ENCODE results near the gene LNX1.
"Not testable (repeated sequence)": the region's sequence is repeated elsewhere in the genome, so short reads cannot be mapped to it uniquely, and the experiment has no call there.

Gene LNX1

GRCh38 chr4:53463340-53463739 is 127.9 kb downstream of the LNX1 start:
- DNase-seq (ENCODE audit: low read depth in 2 of 2), result no peak

GRCh38 chr4:53461244-53461643 is 130.0 kb downstream of the LNX1 start:
- DNase-seq (ENCODE audit: low read depth in 2 of 2), result no peak

- DNase-seq (ENCODE audit: low read depth in 2 of 2), result no peak
Observed at GRCh38 chr4:53459548-53459947, 131.7 kb downstream of the LNX1 start.

DNA sequence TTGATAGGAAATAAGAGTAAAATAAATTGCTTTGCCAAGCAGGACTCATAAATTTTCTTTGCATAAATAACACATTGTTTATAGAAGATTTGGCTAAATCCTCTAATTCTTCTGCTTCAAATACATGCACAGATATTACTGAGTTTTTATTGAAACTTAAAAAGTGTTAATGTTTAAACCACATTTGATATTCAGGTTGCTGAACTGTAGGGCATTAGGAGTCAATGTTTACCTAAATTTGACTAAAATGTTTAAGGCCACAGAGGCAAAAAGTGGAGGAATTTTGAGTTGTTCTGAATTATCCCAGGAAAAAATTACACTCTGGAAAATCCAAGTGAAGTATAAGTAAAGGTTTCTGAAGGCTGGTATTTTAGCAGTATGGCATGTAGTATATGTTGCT is 135.1 kb downstream of the LNX1 start:
- no peak for DNase-seq (ENCODE audit: low read depth in 2 of 2)

DNA sequence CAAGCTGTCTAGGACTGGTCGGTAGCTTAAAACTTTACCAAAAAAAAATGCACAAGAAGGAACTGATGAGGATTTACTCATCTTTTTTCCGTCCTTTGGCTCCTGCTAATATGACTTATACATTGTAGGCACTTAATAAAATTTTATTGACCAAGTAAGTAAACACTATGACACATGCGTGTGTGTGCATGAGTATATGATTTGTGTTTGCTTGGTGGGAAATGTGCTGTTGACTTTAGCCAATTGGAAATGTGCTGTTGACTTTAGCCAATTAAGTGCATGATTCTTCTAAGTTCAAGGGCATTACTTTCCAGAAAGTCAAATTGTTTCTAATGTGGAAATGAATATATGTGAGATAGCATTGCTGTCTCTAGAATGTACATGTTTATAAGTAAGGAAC is 135.5 kb downstream of the LNX1 start:
- no peak for DNase-seq (ENCODE audit: low read depth in 2 of 2)

- no peak for DNase-seq (ENCODE audit: low read depth in 2 of 2)
Observed at GRCh38 chr4:53453385-53453784, 137.9 kb downstream of the LNX1 start.

DNA sequence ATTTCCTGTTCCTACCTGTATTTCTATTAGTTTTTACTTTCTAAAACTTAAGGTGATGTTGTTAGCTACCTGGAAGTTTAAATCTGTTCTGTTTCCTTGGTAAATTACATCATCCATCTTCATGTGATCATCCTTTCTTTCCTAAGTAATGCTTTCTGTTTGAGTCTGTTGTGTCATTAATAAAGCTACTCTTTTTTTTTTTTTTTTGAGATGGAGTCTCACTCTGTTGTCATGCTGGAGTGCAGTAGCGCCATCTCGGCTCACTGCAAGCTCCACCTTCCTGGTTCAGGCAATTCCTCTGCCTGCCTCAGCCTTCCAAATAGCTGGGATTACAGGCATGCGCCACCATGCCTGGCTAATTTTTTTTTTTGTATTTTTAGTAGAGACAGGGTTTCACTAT is 140.5 kb downstream of the LNX1 start:
- DNase-seq (ENCODE audit: low read depth in 2 of 2), result no peak

GRCh38 chr4:53444954-53445353 is 146.3 kb downstream of the LNX1 start:
- no peak for DNase-seq (ENCODE audit: low read depth in 2 of 2)

GRCh38 chr4:53441564-53441963 is 149.7 kb downstream of the LNX1 start:
- no peak for DNase-seq (ENCODE audit: low read depth in 2 of 2)

DNA sequence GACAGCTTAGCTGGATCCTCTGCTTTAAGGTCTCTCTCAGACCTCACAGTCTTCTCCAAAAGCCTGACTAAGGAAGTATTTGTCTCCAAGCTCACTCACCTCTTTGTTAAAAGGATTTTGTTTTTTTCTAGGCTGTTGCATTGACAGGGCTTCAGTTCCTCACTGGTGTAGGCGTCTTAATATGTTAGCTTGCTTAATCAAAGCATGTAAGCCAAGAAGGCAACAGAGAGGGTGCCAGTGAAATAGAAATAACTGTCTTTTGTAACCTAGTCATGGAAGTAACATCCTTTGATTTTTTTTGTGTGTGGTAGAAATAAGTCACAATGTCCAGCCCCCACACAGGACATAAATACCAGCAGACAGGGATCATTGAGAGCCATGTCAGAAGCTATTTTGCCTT is 155.0 kb downstream of the LNX1 start:
- DNase-seq (ENCODE audit: low read depth in 2 of 2), result no peak

DNA sequence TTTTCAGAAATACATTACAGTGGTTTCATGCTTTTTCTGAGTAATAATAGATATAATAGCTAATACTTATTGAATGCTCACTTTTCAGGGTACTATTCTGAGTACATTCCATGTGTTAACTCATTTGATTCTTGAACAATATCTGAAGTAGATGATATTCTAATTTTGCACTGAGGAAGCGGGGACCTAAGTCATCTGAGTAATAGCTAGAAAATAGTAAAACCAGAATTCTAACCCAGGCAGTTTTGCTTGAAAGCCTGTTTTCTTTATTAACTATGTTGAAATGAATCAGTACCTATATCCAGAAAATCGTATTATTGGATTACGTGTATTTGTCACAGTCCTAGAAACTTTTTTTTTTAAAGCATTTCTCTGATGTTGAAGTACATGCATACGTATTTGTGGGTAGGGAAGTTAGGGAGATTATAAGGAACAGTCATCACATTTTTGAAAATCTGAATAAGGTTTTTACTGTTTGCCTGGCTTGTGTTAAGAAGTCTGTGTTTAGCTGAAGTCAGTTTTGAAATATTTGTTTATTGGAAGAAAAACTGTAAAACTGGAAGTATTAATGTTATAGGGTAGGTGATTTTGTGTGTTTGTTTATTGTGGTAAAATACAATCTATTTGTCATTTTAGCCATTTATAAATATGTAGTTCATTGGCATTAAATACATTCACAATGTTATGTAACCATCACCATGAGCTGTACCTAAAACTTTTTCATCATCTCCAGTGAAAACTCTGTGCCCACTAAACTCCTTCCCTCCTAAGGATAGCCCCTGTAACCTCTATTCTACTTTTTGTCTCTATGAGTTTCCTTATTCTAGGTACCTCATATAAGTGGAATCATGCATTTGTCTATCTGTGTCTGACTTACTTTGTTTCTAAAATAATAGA is 158.5 kb downstream of the LNX1 start:
- no peak for DNase-seq (ENCODE audit: low read depth in 2 of 2)

GRCh38 chr4:53431052-53431451 is 160.2 kb downstream of the LNX1 start:
- no peak for DNase-seq (ENCODE audit: low read depth in 2 of 2)

DNA sequence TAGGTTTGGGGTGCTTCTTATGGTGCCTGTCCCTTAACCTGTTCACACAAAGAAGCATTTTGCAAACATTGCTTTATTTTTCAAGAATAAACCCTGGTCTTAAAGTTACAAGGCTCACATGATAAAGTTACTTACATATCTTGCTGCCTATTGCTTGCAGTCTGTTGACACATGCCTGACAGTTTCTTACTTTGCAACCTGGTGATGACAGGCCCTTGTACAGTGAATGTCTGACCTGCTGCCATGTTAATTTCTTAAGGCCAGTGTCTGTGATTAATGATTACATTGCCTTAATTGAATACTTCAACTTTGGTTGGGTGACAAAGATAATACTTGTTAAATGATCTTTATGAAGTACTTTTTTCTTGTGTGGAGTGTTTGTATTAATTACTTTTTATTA is 163.9 kb downstream of the LNX1 start:
- DNase-seq (ENCODE audit: low read depth in 2 of 2), result no peak

DNA sequence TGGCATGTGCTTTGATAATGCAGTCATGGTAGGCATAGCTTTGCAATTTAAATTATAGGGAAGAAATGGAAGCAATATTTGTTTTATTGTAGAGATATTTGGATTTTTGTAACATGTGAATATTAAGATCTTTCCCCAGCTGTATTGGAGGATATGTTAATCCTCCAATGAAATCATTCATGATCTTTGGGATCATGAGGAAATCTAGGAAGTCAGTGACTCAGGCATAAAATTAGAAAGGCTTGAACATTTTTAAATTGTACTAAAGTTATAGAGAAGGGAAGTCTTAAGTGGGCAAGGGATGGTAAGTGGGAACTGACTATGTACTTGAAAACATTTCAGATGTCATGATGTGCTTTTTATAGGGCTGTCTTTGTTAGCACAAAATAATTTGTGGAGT is 167.0 kb downstream of the LNX1 start:
- DNase-seq (ENCODE audit: low read depth in 2 of 2), result no peak

GRCh38 chr4:53422367-53422766 is 168.9 kb downstream of the LNX1 start:
- no peak for DNase-seq (ENCODE audit: low read depth in 2 of 2)

DNA sequence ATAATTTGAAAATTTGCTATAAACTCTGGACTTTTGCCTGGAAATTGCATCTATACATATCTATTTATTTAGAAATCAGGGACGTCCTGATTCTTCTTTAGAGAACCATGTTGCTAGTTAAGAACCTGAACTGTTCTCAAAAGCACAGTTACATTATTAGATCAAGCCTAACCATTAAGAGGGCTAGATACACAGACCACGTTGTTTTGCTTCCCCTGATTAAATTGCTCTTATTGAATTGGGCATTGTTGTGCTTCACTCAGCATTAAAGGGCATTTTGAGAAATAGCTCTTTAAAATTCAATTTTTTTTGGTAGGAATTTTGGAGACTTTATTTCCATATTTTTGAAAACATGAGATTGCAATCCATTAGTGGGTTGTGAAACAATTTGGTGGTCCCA is 169.5 kb downstream of the LNX1 start:
- DNase-seq (ENCODE audit: low read depth in 2 of 2), result no peak

- DNase-seq (ENCODE audit: low read depth in 2 of 2), result no peak
Observed at GRCh38 chr4:53419208-53419607, 172.1 kb downstream of the LNX1 start.

GRCh38 chr4:53409479-53409878 is 181.8 kb downstream of the LNX1 start:
- not testable (repeated sequence) for DNase-seq (ENCODE audit: low read depth in 2 of 2)

All from stimulated activated CD8-positive, alpha-beta memory T cell treated with anti-CD3 and anti-CD28 coated beads, Interleukin-7, amount 100 ng/mL, for 1 hour (primary cell).